ENCODE data around the gene XRRA1. TPM values are rescaled to one million over a fixed set of nuclear protein-coding genes. Genes with fewer than 3 reads are reported as not detected.

Gene XRRA1
- total RNA-seq, 1 donor from 2014 or later: 11.4 TPM

DNA sequence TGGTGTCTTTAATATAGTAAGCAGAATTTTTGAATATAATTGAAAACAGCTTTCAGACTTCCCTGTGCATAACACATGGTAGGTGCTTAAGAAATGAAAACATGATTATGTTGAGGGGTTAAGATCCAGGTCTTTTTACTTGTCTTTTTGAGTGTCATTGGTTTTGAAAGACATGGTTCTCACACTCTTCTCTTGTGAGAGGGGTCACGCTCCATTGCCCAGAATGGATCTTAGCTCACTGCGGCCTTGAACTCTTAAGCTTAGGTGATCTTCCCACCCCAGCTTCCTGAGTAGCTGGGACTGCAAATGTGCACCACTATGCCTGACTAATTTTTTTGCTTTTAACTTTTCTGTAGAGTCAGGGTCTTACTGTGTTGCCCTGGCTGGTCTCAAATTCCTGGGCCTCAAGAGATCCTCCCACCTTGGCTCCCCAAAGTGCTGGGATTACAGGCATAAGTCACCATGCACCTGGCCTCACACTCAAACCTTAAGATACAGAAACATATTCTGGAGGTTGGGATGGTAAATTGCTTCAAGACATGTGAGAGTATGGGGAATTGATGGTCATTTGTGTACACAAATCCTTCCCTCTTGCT is 1.6 kb upstream of the XRRA1 start:
- TF ChIP-seq, protein P1, sequence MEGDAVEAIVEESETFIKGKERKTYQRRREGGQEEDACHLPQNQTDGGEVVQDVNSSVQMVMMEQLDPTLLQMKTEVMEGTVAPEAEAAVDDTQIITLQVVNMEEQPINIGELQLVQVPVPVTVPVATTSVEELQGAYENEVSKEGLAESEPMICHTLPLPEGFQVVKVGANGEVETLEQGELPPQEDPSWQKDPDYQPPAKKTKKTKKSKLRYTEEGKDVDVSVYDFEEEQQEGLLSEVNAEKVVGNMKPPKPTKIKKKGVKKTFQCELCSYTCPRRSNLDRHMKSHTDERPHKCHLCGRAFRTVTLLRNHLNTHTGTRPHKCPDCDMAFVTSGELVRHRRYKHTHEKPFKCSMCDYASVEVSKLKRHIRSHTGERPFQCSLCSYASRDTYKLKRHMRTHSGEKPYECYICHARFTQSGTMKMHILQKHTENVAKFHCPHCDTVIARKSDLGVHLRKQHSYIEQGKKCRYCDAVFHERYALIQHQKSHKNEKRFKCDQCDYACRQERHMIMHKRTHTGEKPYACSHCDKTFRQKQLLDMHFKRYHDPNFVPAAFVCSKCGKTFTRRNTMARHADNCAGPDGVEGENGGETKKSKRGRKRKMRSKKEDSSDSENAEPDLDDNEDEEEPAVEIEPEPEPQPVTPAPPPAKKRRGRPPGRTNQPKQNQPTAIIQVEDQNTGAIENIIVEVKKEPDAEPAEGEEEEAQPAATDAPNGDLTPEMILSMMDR (IDR thresholded peaks at IDR 0.05): no peak
- DNase-seq (ENCODE audit: low spot score in 2 of 2): no peak
- Histone ChIP-seq H3K4me1 (peaks cover 6 to 17% of the 10 kb centered on the region in 2 donors), H3K9me3 (no peaks in the 10 kb centered on the region), H3K27ac (no peak overlapping the region), H3K4me3 (peak overlapping the region; percentile 64 to 90), H3K27me3 (no peaks in the 10 kb centered on the region), H3K36me3 (no peaks in the 10 kb centered on the region)
- intact Hi-C loops (cut with DNase I): no loop called here

DNA sequence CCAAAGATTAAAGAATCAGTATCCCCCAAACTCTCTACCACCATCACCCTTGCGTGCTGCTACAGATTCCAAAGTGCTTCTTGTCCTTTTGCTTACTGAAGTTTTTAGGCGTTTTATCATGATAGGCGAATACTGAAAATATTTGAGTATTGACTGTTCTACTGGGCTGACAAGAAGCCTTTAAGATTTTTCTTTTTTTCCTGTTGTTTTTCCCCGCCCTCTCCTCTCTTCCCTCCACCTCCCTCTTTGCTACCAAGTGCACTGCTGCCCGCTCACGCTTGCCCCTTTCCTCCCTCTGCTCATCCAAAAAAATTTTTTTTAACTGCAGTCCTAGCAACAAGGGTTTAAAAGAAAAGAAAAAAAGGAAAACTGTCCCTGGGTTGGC is 854 bp upstream of the XRRA1 start:
- H3K27me3 ChIP-seq: no peaks in the 10 kb centered on the region
- intact Hi-C loops (cut with DNase I): loop anchor here (2.0 to 5.0 kb wide), 3 partner anchors 39 to 777 kb away; partner anchors contain the start of genes C2CD3, NEU3, PPME1 and RNF169
- peak overlapping the region; percentile 62 to 85 for H3K27ac ChIP-seq

DNA sequence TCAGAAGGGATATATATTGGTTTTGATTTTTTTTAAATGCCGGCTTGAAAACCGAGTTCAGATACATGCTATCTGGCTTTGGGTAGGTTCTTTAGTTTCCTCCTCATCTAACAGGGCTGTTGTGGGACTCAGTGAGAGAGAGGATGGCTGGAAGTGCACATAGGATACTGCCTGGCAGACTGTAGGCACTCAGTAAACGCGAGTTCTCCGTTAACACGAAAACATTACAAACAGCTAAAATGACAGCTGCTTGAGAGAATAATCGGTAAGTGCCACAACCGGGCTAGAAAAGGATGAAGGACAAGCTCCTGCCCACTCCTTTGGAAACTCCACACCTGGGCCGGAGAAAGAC is 369 bp downstream of the XRRA1 start:
- Histone ChIP-seq H3K27me3 (no peaks in the 10 kb centered on the region), H3K4me1 (peaks cover 6 to 17% of the 10 kb centered on the region in 2 donors), H3K4me3 (peak overlapping the region; percentile 64 to 90), H3K36me3 (no peaks in the 10 kb centered on the region), H3K9me3 (no peaks in the 10 kb centered on the region), H3K27ac (peak overlapping the region; percentile 62 to 80)
- intact Hi-C loops (cut with DNase I): loop anchor here (2.0 to 5.0 kb wide), 3 partner anchors 40 to 776 kb away; partner anchors contain the start of genes C2CD3, NEU3, PPME1 and RNF169
- TF ChIP-seq, protein P1 (IDR thresholded peaks at IDR 0.05): no peak
- DNase-seq (ENCODE audit: low spot score in 2 of 2): no peak

More for the DNA sequence above, 854 bp upstream of the XRRA1 start:
- TF ChIP-seq, protein P1 (IDR thresholded peaks at IDR 0.05): no peak
- Histone ChIP-seq H3K36me3 (no peaks in the 10 kb centered on the region), H3K9me3 (no peaks in the 10 kb centered on the region), H3K4me3 (peak overlapping the region; percentile 64 to 90), H3K4me1 (peaks cover 6 to 17% of the 10 kb centered on the region in 2 donors)
- DNase-seq (ENCODE audit: low spot score in 2 of 2): no peak

DNA sequence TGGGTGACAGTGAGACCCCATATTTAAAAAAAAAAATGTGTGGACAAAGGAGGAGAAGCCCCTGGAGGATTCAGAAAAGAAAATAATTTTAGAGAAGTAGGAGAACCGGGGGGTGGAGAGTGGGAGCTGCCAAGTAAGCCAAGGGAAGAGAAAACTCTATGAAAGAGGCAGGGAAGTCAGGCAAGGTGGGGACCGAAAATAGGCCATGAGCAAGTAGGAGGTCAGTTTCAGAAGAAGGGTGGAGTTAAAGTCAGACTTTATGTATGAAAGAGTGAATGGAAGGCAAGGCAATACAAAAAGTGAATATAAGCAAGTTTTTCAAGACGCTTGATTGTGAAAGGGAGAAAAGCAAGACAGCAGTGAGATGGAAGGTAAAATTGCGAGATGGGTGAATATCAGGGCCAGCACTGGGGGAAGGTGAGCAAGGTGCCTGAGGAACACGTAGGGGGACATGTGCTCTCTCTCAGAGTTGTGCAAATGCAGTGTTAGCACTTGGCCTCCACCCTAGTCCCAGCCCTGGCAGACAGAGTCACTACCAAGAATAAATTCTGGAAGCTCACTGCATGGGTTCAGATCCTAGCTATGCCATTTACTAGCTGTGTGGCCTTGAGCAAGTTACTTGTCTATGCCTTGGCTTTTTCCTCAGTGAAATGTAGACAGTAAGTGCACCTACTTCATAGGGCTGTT is 6.7 kb downstream of the XRRA1 start:
- Histone ChIP-seq H3K27ac (no peak overlapping the region), H3K4me1 (no peaks in the 10 kb centered on the region), H3K4me3 (no peak overlapping the region), H3K9me3 (no peaks in the 10 kb centered on the region), H3K36me3 (no peaks in the 10 kb centered on the region), H3K27me3 (no peaks in the 10 kb centered on the region)
- DNase-seq (ENCODE audit: low spot score in 2 of 2): no peak
- TF ChIP-seq, protein P1 (IDR thresholded peaks at IDR 0.05): no peak
- intact Hi-C loops (cut with DNase I): no loop called here

DNA sequence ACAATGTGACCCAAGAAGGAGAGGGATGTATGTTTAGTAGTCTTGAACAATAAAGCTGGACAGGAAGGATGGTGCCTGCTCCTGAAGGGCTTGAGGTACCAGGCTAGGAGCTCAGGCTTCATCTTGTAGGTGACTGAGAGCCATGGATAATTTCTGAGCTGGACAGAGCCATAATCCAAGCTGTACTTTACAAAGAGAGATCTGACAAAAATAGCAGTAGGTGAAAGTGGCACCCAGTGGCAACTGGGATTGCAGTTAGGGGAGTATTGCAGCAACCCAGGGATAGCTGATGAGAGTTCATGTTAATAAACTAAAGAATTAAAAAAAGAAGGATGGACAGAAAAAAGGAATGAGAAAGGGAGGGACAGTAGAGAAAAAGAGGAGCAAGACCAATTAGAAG is 7.4 kb downstream of the XRRA1 start:
- DNase-seq (ENCODE audit: low spot score in 2 of 2): no peak
- Histone ChIP-seq H3K36me3 (peaks cover 0 to 4% of the 10 kb centered on the region in 2 donors), H3K27ac (no peak overlapping the region), H3K4me1 (no peaks in the 10 kb centered on the region), H3K9me3 (no peaks in the 10 kb centered on the region), H3K27me3 (no peaks in the 10 kb centered on the region), H3K4me3 (no peak overlapping the region)
- TF ChIP-seq, protein P1 (IDR thresholded peaks at IDR 0.05): no peak
- intact Hi-C loops (cut with DNase I): no loop called here

Data from ascending aorta (tissue), 2 donors.